Stimulated activated CD4-positive, alpha-beta T cell treated with anti-CD3 and anti-CD28 coated beads, TNF-alpha, amount 100 ng/mL, for 24 hours (primary cell): ENCODE data around the gene EIF2B4.
"Not testable (repeated sequence)": the region's sequence is repeated elsewhere in the genome, so short reads cannot be mapped to it uniquely, and the experiment has no call there.

Experiments used
- DNase-seq, 3 experiments: peaks; one replicate each; pipeline ENCODE4 v3.0.0-alpha.2; 2020; ENCODE audit warnings: low read depth in 3 of 3

Gene EIF2B4

DNA sequence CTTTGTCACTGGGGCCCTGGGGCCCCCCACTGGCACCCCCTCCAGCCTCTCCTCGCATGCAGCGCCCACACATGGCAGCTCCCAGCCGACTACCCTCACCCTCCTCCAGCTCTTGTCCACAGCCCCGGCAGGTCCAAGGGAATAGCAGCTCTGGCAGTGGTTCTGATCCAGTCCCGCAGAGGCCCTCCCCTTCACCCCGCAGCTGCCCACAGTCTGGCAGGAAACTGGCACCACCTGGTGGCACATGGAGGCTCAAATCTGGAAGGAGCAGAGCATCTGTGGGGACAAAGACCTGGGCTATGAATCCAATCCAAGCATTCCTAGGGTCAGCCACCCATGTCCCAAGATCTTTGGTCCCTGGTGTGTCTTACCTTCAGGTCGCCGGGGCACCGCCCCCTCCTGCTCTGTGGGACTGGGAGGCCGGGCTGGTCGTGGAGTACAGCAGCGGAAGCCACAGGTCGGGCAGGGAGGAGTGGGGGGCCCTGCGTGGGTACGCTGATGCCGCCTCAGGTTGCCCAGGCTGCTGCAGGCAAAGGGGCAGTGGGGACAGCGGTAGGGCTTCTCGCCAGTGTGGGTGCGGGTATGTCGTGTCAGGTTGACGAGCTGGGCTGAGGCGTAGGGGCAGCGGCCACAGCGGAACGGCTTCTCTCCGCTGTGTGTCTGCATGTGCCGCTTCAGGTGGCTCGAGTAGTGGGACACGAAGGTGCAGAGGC lies 8.1 kb upstream of the EIF2B4 start:
- no peak for DNase-seq

DNA sequence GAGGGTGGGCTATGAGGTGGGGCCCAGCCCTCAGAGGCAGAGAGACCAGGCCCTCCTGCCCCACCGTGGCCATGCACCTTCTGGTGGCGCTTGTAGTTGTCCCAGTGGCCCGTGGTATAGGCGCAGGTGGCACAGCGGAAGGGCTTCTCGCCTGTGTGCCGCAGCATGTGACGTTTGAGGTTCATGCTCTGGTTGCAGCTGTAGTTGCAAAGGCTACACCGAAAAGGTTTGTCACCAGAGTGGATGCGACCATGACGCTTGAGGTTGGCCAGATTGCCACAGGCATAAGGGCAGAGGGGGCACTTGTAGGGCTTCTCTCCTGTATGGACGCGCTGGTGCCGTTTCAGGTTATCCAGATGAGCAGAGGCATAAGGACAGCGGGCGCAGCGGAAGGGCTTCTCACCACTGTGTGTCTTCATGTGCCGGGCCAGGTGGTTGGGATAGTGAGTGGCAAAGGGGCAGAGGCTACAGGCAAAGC lies 7.5 kb upstream of the EIF2B4 start:
- no peak for DNase-seq

DNA sequence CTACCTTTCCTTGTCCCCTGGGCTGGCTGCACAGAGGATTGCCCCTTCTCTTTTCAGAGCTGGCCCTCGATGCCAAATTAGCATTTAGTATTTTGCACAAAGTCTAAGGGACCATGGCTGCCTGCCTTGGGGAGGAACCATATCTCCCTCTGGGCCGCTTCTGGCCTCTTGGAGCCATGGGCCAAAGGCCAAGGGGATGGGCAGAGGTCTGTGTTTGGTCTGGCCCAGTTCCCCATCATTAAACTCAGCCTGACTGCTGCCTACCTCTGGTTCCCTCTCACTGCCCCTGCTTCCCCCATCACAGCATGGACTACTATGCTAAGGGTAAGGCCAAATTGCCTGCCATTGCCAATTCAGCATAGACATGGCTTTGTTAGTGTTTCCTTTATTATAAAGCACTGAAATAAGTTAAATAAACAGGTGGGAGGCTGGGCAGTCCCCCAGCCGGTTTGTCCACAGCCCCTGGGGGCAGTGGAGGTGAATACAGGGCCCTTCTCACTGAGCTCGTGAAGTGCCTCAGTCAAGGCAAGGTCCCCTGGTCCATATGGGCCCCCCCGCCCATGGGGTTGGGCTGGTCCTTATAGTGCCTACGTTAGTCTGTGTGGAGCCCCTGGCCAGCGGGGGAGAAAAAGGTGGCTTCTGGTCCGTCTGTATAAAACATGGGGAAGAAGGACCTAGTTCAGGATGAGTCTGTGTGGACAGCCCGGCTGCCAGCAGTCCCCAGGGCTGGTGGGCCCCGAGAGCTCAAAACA lies 6.9 kb upstream of the EIF2B4 start:
- no peak for DNase-seq

DNA sequence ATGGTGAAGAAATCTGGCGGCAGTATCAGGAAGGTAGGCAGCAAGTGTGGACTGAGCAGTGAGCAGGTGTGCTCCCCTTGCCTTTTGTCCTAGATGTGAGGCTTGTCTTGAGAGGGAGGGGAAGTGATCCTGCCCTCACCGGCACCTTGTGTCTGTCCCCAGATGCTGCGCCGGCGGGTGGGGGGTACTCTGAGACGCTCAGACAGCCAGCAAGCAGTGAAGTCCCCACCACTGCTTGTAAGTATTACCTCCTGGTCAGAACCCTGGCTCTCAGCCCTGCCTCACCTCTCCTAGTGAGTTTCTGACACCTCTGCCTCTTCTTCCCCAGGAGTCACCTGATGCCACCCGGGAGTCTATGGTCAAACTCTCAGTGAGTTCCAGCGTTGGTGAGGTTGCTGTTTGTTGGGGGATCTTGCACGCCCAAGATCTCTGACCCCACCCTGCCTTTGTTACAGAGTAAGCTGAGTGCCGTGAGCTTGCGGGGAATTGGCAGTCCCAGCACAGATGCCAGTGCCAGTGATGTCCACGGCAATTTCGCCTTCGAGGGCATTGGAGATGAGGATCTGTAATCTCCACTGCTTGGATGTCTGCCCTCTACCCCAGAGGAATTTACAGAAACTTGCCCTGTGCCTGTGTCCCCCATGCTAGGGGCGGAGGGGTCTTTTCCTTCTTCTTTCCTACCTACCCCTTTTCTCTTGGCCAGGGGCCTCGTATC lies 6.2 kb upstream of the EIF2B4 start:
- no peak for DNase-seq

DNA sequence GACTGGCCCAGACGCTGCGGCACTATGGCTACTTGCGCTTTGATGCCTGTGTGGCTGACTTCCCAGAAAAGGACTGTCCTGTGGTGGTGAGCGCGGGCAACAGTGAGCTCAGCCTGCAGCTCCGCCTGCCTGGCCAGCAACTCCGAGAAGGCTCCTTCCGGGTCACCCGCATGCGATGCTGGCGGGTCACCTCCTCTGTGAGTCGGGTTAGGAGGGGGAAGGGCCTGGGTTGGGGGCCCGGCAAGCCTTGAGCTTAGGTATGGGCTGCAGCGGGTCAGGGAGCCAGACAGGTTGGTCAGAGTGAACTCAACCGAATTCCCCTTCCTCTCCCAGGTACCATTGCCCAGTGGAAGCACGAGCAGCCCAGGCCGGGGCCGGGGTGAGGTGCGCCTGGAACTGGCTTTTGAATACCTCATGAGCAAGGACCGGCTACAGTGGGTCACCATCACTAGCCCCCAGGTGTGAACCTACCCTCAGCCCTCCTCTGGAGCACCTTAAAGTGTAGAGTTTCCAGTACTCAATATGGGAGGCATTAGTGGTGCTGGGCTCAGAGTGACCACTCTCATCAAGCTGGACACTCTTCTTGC lies 5.5 kb upstream of the EIF2B4 start:
- DNase-seq = no peak

DNA sequence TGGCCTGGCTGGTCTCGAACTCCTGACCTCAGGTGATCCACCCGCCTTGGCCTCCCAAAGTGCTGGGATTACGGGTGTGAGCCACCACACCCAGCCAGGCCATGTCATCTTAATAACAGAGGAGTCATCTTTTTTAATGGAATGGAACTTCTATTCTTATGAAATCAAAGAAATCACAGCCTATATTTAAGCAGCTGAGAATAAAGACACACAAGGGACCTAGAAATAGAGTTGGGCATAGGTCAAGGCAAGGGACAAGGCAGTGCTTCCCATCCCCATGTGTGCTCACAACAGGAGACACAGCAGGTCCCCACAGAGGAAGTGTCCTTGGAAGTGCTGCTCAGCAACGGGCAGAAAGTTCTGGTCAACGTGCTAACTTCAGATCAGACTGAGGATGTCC lies 3.4 kb upstream of the EIF2B4 start:
- DNase-seq = no peak

DNA sequence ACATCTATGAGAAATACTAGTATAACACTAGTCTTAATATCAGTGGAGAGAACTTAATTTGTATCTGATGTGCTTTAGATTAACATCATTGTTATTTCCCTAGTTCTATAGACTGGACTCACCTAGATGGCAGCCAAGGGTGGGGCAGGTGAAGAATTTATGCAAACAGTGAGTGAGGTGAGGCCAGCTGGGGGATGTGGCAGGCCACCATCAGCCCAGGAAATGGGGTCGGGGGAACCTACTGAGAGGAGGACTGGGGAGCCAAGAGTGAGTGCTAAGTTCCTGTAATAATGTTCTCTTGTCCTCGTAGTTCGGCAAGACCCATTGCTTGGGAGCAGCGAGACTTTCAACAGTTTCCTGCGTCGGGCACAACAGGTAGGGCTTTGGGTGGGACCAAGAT lies 2.8 kb upstream of the EIF2B4 start:
- no peak for DNase-seq

DNA sequence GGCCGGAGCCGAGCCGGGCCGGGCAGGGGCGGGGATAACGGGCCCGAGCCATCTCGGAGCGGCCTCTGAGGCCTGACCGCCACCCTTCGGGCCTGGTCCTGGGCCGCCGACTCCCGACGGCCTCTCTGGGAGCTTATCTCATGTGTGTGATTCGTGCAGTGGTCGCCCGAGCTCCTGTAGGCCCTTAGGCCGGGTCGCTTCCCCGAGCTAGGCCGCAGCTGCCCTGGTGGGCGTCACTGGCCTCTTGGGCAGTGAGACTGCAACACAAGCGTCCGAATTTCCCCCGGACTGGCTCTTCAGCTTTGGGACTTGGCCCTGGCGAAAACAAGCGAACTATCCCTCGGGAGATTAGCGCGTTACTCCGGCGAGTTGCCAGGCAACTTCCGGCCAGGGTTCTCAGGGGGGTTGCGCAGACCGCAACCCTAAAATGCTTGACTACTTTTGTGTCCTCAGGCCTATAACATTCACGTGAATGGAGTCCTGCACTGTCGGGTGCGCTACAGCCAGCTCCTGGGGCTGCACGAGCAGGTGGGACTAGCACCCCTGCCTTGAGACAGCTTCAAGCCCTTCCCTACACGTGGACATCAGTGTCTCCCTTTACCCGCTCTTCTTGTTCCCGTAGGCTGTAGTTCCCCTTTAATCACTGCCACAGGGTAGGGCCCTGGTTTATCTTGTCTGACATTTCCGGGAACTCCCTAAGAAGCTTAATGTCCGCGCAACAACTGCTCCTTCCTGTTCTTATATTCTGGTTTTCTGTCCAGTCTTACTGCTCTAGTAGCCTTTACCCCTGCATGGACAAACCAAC lies 880 bp upstream of the EIF2B4 start:
- peak in 1 of 3 experiments; percentile 19 for DNase-seq

DNA sequence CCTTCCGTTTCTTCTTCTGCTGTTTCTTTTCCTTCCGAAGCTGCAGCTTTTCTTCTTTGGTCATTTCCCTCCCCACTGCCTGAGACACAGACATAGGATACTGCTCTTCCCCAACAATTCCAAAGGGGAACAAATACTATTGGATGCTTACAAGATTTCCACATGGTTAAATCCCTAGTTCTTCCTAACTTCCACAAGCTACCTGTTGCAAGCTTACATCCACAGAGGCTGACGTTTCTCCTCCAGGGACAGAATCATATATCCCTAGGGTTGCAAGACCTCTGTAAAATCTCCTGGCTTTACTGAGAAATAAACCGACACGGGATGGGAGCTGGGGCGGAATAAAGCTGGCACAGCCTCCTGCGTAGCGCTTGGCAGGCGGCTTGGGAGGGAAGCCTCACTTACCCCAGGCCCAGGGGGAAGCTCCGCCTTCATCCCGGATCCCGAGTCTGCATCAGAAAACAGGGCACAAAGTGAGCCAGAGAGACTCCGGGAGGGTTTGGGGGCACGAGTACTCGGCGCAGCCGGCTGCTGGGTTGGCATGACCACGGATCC lies 590 bp downstream of the EIF2B4 start:
- DNase-seq = no peak

DNA sequence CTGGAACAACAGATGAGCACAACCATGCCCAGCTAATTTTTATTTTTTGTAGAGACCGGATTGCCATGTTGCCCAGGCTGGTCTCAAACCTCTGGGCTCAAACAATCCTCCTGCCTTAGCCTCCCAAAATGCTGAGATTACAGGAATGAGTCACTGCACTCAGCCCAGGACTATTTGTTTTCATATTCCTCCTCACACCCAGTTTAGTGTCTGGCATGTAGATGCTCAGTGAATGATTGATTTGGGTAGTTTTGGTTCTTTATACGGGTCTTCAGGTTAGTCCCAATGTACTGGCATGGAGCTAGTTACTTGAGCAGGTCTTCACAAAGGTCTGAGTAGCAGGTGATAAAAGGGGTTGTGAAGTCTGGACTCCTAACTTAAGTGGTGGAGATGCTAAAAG lies 6.2 kb downstream of the EIF2B4 start:
- no peak for DNase-seq

DNA sequence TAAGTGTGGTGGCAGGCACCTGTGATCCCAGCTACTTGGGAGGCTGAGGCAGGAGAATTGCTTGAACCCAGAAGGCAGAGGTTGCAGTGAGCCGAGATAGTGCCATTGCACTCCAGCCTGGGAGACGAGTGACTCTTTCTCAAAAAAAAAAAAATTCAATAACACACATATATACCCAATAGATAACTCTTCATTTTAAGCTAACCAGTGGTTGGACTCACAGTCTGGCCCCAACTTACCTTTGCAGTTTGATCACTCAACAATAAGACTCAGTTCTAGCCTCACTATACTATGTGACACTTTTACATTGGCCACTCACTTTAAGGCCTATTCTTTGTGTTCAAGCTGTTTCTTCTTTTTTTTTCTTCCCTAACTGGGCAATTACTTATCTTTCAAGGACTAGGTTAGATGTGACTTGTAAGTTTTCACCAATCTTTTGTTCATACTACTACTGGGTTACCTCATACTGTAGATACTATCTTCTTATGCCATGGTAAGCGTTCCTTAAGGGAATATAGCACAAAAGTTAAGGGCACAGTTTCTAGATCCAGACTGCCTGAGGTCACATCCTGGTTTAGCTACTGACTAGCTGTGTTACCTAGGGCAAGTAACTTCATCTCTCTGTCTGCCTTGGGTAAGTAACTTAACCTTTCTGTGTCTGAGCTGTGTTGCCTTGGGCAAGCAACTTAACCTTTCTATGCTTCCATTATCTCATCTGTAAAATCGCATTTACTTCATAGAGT lies 7.3 kb downstream of the EIF2B4 start:
- DNase-seq = no peak

DNA sequence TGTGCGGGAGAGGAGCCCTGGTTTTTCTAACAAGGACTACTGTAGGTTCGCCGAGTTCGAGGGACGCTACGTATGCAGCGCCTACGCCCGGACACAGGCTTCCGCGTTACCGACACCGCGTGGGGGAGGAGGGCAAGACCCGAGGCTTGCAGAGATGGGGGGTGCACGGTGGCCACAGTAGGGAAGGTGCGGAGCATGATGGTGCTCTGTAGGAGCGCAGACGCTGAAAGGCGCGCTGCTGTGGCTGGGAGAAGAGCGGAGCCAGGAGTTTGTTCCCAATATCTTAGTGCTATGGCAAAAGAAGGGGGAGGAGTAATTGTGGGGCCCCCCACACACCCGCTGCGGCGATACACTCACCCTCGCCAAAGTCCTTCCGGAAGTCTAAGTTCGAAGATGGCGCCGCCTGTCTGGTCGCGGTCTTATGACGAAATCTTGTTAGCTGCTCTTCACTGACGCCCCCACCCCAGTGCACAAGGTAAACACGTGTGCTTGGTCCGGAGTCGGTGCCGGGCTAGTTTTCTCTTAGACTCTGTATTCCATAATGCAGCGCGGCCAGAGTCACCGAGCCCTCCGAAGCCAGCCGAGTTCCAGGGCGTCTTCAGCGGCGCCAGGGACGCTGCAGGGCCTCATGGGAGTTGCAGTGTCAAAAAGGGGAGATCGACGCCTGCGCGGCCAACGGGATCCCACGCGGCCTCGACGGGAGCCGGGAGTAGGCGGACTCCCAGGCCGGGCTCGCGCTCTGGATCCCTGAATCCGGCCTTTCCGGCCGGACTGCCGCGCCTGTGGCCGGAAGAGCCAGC lies 13.6 kb downstream of the EIF2B4 start, which contains the start of gene GTF3C2:
GTF3C2 (minus strand) TSS at position 383 of the 800 bp plus-strand sequence. CDS start 13,210 bp downstream, outside the sequence.
- DNase-seq = peak; percentile 84 to 94 (median 91)

DNA sequence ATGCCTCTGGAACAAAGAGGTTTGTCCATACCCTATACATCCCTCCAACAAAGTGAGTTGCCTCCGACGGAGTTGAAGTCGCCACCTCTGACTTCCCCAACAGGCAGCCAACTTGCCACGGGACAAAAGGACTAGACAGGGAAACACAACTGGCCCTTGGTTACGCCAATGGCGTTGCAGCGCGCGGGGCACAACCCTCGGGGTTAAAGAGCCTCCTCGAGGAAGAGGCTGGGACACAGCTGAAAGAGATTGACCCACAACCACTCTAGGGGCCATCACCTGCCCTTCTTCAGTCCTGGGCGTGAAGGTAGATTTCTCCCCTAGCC lies 14.1 kb downstream of the EIF2B4 start:
- DNase-seq = peak in 1 of 3 experiments; percentile 38

DNA sequence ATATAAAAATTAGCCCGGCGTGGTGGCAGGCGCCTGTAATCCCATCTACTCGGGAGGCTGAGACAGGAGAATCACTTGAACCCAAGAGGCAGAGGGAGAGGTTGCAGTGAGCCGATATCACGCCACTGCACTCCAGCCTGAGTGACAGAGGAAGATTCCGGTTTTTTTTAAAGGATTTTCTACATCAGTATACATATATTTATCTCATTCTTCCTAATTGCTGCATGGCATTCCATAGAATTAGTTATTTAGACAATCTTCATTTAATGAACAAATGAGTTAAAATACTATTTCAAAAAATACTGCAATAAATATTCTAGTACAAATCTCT lies 15.6 kb downstream of the EIF2B4 start:
- DNase-seq = no peak

DNA sequence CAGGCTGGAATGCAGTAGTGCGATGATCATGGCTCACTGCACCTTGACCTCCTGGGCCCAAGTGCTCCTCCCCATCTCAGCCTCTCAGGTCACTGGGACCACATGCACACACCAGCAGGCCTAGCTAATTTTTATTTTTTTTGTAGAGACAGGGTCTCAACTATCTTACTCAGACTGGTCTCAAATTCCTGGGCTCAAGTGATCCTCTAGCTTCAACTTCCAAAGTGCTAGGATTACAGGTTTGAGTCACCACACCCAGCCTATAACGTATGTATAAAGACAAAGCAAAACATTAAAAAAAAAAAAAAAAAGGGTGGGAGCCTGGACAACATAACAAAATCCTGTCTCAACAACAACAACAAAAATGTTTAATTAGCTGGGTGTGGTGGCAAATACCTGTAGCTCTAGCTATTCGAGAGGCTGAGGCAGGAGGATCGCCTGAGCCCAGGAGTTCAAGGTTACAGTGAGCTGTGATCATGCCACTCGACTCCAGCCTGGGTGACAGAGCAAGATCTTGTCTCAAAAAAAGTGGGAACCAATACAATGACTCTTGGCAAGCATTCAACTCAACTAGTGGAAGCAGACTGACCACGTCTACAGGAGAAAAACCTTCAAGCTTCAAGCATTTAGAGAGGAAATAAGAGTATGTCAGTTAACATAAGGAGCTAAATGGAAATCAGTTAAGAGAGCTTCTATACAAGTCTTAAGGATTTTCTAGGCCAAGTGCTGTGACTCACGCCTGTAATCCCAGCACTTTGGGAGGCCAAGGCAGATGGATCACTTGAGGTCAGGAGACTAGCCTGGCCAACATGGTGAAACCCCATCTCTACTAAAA lies 16.2 kb downstream of the EIF2B4 start:
- DNase-seq = no peak

DNA sequence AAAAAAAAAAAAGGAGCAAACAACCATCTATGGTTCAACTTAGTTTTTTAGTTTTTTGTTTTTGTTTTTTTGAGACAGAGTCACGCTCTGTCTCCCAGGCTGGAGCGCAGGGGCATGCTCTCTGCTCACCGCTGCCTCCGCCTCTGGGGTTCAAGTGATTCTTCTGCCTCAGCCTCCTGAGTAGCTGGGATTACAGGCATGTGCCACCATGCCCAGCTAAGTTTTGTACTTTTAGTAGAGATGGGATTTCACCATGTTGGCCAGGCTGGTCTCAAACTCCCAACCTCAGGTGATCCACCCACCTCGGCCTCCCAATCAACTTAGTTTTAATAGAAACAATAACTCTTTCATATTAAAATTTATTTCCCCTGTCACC lies 16.8 kb downstream of the EIF2B4 start:
- DNase-seq = not testable (repeated sequence)

DNA sequence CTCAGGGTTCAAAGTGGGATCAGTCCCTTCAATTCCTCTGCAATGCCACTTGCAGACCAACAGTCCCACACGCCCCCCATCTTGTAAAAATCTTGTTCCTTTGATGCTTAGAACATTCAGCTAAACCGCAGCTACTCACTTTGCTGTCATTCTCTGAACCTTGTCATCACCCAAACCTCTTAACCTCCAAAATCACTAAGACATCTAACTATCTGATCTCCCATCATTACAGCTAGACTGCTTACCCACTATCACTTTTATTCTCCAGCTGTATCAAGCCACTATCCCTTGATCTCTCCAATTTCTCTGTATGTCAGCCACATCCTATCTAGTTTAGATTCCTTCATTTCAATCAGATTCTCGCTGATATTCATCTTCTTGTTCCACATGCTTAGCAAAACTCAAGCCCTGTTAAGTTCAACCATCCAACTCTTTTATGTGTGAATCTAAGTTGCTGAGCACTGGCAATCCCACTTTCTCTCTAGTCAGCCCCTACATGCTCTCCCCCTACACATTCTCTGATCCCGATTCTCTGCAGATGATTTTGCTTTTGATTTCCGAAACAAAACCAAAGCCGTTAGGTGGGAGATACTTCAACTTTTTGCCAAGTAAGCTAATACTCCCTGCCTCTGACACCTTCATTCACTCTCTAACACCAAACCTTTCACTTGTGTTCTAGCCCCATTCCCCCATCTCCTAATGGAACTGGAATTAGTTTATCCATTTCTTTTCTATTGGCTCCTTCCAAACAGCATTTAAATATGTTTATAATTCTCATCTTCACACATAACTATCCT lies 18.1 kb downstream of the EIF2B4 start:
- no peak for DNase-seq

DNA sequence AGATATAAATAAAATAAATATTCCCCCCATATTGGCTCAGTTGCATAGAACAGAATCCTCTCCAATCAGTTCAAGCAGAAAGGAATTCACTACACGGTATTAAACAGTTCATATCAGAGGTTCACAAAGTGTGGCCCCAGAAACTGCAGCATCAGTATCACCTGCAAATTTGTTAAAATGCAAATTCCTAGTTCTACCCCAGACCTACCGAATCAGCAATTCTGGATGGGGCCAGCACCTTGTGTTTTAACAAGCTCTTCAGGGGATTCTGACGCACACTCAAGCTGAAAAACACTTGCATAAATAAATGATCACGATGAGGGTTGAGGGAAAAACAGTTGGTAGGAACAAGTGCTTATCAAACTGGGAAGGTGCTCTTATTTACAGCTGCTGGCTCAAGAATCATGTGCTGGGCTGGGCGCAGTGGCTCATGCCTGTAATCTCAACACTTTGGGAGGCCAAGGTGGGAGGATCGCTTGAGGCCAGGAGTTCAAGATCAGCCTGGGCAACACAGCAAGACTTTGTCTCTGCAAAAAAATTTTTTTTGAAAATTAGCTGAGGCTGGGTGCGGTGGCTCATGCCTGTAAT lies 19.9 kb downstream of the EIF2B4 start:
- no peak for DNase-seq
